ENCODE data around the gene SMTN.

DNA sequence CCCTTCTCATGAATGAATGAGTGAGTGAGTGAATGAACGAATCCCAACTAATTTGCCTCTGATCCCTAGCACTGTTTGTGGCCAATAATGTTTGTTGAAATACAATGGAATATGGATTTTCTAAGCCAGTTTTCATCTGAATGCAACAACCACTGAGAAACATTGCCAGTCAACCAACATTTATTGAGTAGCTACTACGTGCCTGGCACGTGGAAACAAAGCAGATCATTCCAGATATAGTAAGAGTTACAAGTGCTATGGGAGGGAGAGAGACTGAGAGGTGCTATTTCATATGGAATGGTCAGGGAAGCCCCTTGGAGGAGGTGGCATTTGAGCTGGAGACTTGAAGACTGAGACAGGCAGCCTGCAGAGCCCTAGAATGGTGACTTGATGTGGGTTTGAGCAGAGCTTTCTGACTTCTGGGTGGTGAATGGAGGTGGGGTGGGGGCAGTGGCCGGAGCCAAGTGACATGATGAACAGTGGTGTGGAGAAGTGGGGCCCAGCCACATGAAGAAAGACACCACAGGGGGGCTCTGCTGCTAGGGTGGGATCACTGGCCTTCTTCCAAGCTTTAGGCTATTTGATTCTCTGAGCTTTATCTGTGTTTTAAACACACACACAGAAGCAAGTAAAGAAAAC, 35.1 kb upstream of the SMTN start:
- TF ChIP-seq, protein P1, sequence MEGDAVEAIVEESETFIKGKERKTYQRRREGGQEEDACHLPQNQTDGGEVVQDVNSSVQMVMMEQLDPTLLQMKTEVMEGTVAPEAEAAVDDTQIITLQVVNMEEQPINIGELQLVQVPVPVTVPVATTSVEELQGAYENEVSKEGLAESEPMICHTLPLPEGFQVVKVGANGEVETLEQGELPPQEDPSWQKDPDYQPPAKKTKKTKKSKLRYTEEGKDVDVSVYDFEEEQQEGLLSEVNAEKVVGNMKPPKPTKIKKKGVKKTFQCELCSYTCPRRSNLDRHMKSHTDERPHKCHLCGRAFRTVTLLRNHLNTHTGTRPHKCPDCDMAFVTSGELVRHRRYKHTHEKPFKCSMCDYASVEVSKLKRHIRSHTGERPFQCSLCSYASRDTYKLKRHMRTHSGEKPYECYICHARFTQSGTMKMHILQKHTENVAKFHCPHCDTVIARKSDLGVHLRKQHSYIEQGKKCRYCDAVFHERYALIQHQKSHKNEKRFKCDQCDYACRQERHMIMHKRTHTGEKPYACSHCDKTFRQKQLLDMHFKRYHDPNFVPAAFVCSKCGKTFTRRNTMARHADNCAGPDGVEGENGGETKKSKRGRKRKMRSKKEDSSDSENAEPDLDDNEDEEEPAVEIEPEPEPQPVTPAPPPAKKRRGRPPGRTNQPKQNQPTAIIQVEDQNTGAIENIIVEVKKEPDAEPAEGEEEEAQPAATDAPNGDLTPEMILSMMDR (IDR thresholded peaks at IDR 0.05): no peak
- no peak for TF ChIP-seq POLR2A (IDR thresholded peaks at IDR 0.05)
- TF ChIP-seq EP300 (IDR thresholded peaks at IDR 0.05): no peak
